CD4-positive, alpha-beta memory T cell (primary cell): ENCODE data around the gene DENR. TPM values are rescaled to one million over a fixed set of nuclear protein-coding genes. Genes with fewer than 3 reads are reported as not detected.
"Not testable (repeated sequence)": the region's sequence is repeated elsewhere in the genome, so short reads cannot be mapped to it uniquely, and the experiment has no call there.

ENCODE experiments used
- CTCF ChIA-PET: fragments of 350-600 bp; sonication (Branson Sonifier 250); formaldehyde crosslinking; loops from one replicate; lab custom pipeline; 2021; ENCODE audit warnings: inconsistent platforms; ENCODE audit not compliant: partially characterized antibody; lab: Charles Lee
- POLR2A ChIA-PET: fragments of 350-600 bp; sonication (Branson Sonifier 250); formaldehyde crosslinking; loops from one replicate; lab custom pipeline; 2021; ENCODE audit not compliant: partially characterized antibody; lab: Charles Lee
- DNase-seq, 5 donors: peaks; one replicate each; pipeline versions ENCODE4 v3.0.0 to v3.0.0-alpha.2; 2020 to 2022; ENCODE audit warnings: mixed read lengths in 1 of 5
- H3K27ac ChIP-seq: one replicate; pipeline ENCODE4 v1.7.0; 2013; ENCODE audit warnings: low read depth, low read length
- H3K27me3 ChIP-seq: 2 replicates; pipeline ENCODE4 v1.7.0; 2013; ENCODE audit warnings: mild to moderate bottlenecking, low read length, moderate library complexity; ENCODE audit not compliant: insufficient read depth
- H3K36me3 ChIP-seq: 2 replicates; pipeline ENCODE4 v1.7.0; 2013; ENCODE audit warnings: mild to moderate bottlenecking, low read length, moderate library complexity; ENCODE audit not compliant: insufficient read depth
- H3K4me1 ChIP-seq: 2 replicates; pipeline ENCODE4 v1.7.0; 2013; ENCODE audit warnings: mild to moderate bottlenecking, low read length, moderate library complexity; ENCODE audit not compliant: insufficient read depth
- H3K4me3 ChIP-seq, 2 donors: one replicate each; pipeline ENCODE4 v1.7.0; 2013; ENCODE audit warnings: low read length in 2 of 2, mild to moderate bottlenecking in 1 of 2
- H3K9me3 ChIP-seq, 2 donors: one replicate each; pipeline ENCODE4 v1.7.0; 2013; ENCODE audit warnings: low read length in 2 of 2, control low read depth in 1 of 2; ENCODE audit not compliant: control insufficient read depth in 1 of 2
- H3K27ac Mint-ChIP-seq, 7 donors: one replicate each; pipeline ENCODE4 v1.8.0; 2020 to 2021; ENCODE audit warnings: mixed read lengths in 7 of 7, mild to moderate bottlenecking in 6 of 7, inconsistent platforms in 3 of 7, moderate library complexity in 3 of 7
- H3K27me3 Mint-ChIP-seq, 2 donors: one replicate each; pipeline ENCODE4 v1.8.0; 2020 to 2021; ENCODE audit warnings: mixed read lengths in 2 of 2
- H3K36me3 Mint-ChIP-seq, 2 donors: one replicate each; pipeline ENCODE4 v1.8.0; 2020 to 2021; ENCODE audit warnings: mixed read lengths in 2 of 2, inconsistent platforms in 1 of 2, mild to moderate bottlenecking in 1 of 2
- H3K4me1 Mint-ChIP-seq, 4 donors: one replicate each; pipeline ENCODE4 v1.8.0; 2020 to 2021; ENCODE audit warnings: mixed read lengths in 4 of 4, mild to moderate bottlenecking in 1 of 4
- H3K4me3 Mint-ChIP-seq, 8 donors: one replicate each; pipeline ENCODE4 v1.8.0; 2020 to 2021; ENCODE audit warnings: mixed read lengths in 8 of 8, mild to moderate bottlenecking in 7 of 8, moderate library complexity in 6 of 8, inconsistent platforms in 3 of 8
- H3K9me3 Mint-ChIP-seq, 8 donors: one replicate each; pipeline ENCODE4 v1.8.0; 2020 to 2021; ENCODE audit warnings: mixed read lengths in 8 of 8, mild to moderate bottlenecking in 5 of 8, inconsistent platforms in 3 of 8, moderate library complexity in 1 of 8
- intact Hi-C: fragments of 100-400 bp; cut with micrococcal nuclease; formaldehyde crosslinking; loops from one replicate; pipeline ENCODE4 v1.15.1; 2023
- polyA plus RNA-seq, 2 donors: library from polyadenylated mRNA; unstranded; fragments of 300-500 nt; fragmentation: Illumina TruSeq; gene quantifications; one replicate each; pipeline ENCODE4 v1.2.3, GENCODE V29; 2021
- total RNA-seq, 2 experiments: library from RNA; stranded (reverse); gene quantifications; one replicate each; pipeline ENCODE4 v1.2.3, GENCODE V29; 2021

DENR gene, protein sequence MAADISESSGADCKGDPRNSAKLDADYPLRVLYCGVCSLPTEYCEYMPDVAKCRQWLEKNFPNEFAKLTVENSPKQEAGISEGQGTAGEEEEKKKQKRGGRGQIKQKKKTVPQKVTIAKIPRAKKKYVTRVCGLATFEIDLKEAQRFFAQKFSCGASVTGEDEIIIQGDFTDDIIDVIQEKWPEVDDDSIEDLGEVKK
- total RNA-seq: 10 to 100 TPM; 47.8 to 49.1 TPM
- polyA plus RNA-seq: 10 to 100 TPM; 63.6 to 93.4 TPM

DNA sequence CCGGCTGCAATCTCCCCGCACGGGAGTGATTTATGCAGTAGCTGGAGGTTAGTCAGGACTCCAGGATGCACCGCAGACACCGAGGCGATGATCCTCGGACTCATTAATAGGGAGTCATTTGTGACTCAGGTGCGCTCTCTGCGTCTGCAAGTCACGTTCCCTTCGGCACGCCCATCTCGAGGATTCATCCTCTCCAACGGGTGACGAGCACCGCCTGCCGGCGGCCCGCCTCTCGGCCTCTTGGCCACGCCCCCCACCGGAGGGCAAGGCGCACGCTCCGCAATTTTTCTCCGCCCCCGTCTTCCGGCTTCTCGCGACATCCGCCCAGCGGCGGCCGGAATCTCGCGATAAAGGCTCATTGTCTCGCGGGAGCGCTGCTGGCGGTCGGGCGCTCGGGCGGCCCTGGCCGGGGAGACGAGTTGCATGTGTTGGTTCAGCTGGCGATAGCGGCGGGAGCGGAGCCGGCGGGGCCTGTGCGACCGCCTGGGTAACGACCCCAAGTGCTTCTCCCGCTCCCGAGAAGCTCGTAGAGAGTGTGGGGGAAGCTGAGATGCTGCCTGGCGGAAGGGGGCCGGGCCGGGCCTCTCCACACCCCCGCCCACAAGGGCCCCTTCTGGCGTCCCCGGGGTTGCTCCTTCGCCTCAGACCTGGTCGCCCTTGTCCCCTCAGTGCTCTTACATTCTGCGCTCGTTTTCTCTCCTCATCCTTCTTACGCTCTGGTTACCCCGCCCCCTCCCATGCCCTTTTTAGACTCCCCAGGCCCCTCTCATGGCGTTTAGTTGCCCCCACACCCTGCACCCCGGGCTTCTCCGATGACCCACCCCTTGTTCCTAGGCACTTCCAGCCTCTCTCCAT, at the start of gene DENR:
TSS of gene DENR (plus strand) at position 361 of the 855 bp plus-strand sequence. CDS start 878 bp downstream, outside the sequence.
- Mint-ChIP-seq H3K9me3 (peaks cover 0 to 2% (median 0%) of the 10 kb centered on the region in 8 donors), H3K36me3 (peaks cover 32 to 47% of the 10 kb centered on the region in 2 donors), H3K4me1 (peaks cover 35 to 60% (median 47%) of the 10 kb centered on the region in 4 donors), H3K27ac (peak within 1 kb of the TSS; percentile 90 to 99 (median 97)), H3K27me3 (no peaks in the 10 kb centered on the region), H3K4me3 (peak within 1 kb of the TSS; percentile 93 to 97 (median 94))
- peak; percentile 99 to 100 (median 99) for DNase-seq
- H3K4me3 ChIP-seq: peak within 1 kb of the TSS; percentile 64 to 77
- no peaks in the 10 kb centered on the region for H3K27me3 ChIP-seq
- H3K9me3 ChIP-seq: no peaks in the 10 kb centered on the region
- peak within 1 kb of the TSS; percentile 87 for H3K27ac ChIP-seq
- H3K36me3 ChIP-seq: peaks cover 24% of the 10 kb centered on the region
- CTCF ChIA-PET: interaction anchor here (0.8 to 2.1 kb wide), 8 partner anchors 11 to 353 kb away, joined by 3 to 15 read pairs (median 4); no protein-coding TSS in a partner anchor
- peaks cover 19% of the 10 kb centered on the region for H3K4me1 ChIP-seq
- POLR2A ChIA-PET: interaction anchor here (0.8 to 3.2 kb wide), 14 partner anchors 9 to 918 kb away, joined by 3 to 14 read pairs (median 3); partner anchors contain the start of genes CCDC62, DIABLO, KNTC1 and MPHOSPH9
- intact Hi-C loops: loop anchor here (1.0 kb wide), 5 partner anchors 22 to 353 kb away; partner anchors contain the start of genes CCDC62 and KNTC1

DNA sequence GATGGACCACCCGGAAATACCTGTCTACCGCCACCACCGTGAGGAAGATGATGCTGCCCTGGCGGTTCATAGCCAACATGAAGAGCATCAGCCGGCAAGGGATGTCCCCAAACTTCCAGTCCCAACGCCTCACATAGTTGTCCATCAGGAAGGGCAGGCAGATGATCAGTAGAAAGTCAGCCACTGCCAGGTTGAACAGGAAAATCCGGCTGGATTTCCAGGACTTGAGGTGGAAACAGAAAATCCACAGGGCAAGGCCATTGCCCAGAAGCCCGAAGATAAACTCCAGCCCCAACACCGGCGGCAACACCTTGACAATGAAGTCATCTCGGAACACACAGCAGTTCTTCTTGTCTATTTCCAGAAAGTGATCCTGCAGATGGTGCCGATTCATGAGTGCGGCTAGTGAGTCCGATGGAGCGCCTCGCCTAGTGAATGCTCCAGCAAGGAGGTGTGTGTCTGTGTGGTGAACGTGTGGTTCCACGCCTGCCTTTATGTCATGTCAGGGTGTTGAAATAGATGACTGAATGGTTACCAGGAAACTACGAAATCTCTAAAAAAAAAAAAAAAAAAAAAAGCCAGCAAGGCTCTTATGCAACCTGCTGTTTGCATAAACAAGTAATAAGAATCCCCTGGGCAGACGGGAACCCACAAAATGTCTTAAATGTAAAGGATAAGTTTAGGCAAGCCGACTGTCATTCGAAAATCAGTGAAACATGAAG, 49.6 kb upstream of the DENR start, which contains the start of gene HCAR2:
TSS of gene HCAR2 (minus strand) at position 468 of the 722 bp plus-strand sequence. CDS start at position 394, 74 bp downstream.
- H3K9me3 Mint-ChIP-seq, H3K27me3 Mint-ChIP-seq, CTCF ChIA-PET, DNase-seq, H3K27me3 ChIP-seq, H3K36me3 Mint-ChIP-seq, H3K9me3 ChIP-seq, H3K4me3 Mint-ChIP-seq, H3K4me3 ChIP-seq, H3K4me1 Mint-ChIP-seq, H3K36me3 ChIP-seq, POLR2A ChIA-PET, H3K27ac Mint-ChIP-seq, H3K4me1 ChIP-seq, intact Hi-C loops, H3K27ac ChIP-seq: not testable (repeated sequence)

DNA sequence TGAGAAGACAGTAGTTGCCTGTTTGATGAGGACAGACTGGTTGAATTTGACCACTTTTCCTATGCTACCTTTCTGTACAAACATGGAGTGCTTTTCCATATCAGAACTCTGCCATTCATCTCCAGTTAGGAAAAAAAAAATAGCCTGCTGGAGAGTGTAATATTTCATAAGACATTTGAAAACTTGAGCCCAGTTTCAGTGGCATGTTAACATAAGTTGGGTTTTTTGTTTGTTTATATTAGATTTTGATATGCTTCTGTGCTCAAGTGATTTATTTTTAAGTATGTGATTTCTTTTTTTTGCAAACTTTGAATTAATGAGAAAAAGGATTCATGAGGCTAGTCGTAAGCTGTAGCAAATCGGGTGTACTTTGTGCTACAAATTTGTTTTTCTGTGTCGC, 48.8 kb upstream of the DENR start:
- H3K27ac Mint-ChIP-seq, H3K9me3 ChIP-seq, H3K4me1 ChIP-seq, DNase-seq, H3K27ac ChIP-seq, H3K27me3 Mint-ChIP-seq, H3K4me3 ChIP-seq, H3K4me1 Mint-ChIP-seq, H3K36me3 ChIP-seq, H3K4me3 Mint-ChIP-seq, H3K9me3 Mint-ChIP-seq, POLR2A ChIA-PET, H3K36me3 Mint-ChIP-seq, CTCF ChIA-PET, intact Hi-C loops, H3K27me3 ChIP-seq: not testable (repeated sequence)

DNA sequence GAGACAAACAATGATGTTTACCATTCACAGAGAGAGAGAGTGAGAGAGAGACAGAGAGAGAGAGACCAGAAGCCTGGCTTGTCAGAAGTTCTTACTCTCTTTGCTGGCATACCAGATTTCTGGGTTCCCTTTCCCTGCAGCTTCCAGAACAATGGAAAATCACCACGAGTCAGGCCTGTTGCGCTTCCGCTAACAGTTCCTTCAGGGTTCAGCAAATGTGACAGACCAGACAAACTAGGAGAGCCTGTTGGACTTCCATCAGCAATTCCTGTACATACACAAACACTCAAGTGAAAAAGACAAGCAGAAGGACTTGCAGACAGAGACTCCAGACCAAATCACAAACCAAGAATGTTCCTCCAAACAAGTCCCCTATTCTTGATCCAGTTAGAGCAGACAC, 43.3 kb upstream of the DENR start:
- H3K36me3 ChIP-seq, H3K4me1 ChIP-seq, H3K9me3 Mint-ChIP-seq, intact Hi-C loops, POLR2A ChIA-PET, H3K27me3 ChIP-seq, DNase-seq, H3K9me3 ChIP-seq, H3K4me1 Mint-ChIP-seq, CTCF ChIA-PET, H3K4me3 Mint-ChIP-seq, H3K27me3 Mint-ChIP-seq, H3K4me3 ChIP-seq, H3K27ac ChIP-seq, H3K36me3 Mint-ChIP-seq, H3K27ac Mint-ChIP-seq: not testable (repeated sequence)

DNA sequence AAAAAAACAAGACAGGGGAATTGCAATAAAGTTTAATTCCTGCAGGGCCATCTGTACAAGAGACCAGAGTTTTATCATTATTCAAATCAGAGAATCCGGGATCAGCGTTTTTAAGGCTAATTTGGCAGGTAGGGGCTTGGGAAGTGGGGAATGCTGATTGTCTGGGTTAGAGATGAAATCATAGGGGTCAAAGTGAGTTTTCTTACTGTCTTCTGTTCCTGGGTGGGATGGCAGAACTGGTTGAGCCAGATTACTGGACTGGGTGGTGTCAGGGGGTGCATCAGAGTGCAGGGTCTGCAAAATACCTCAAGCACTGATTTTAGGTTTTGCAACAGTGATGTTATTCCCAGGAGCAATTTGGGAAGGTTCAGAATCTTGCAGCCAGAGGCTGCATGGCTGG, 42.3 kb upstream of the DENR start:
- H3K27me3 Mint-ChIP-seq: not testable (repeated sequence)

DNA sequence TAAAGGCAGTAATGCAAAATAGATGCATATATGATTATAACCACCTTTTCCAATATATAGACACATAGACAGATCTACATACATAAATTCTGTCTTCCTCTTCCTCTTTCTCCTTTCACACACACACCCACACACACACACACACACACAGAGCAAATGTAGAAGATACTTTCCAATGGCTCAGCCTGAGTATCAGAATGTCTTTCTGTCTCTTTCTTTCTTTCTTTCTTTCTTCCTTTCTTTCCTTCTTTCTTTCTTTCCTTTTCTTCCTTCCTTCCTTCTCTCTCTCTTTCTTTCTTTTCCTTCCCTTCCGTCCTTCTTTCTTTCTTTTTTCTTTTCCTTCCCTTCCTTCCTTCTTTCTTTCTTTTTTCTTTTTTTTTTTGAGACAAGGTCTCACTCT, 41.4 kb upstream of the DENR start:
- H3K27me3 Mint-ChIP-seq, intact Hi-C loops, DNase-seq, POLR2A ChIA-PET, H3K36me3 Mint-ChIP-seq, CTCF ChIA-PET, H3K4me1 Mint-ChIP-seq, H3K27ac ChIP-seq, H3K4me1 ChIP-seq, H3K36me3 ChIP-seq, H3K4me3 ChIP-seq, H3K4me3 Mint-ChIP-seq, H3K27me3 ChIP-seq, H3K9me3 Mint-ChIP-seq, H3K9me3 ChIP-seq: not testable (repeated sequence)
- peak overlapping the region in 1 of 7 donors; percentile 83 for H3K27ac Mint-ChIP-seq

More for the DNA sequence above, 42.3 kb upstream of the DENR start:
- H3K4me1 ChIP-seq, H3K36me3 Mint-ChIP-seq, H3K27ac ChIP-seq, H3K36me3 ChIP-seq, H3K9me3 Mint-ChIP-seq, intact Hi-C loops, H3K27me3 ChIP-seq, H3K27ac Mint-ChIP-seq, DNase-seq, H3K4me3 Mint-ChIP-seq, POLR2A ChIA-PET, H3K4me3 ChIP-seq, H3K4me1 Mint-ChIP-seq, H3K9me3 ChIP-seq, CTCF ChIA-PET: not testable (repeated sequence)
